HFFc6 (cell line): Measurements from ENCODE around the gene UHRF1. TPM values are rescaled to one million over a fixed set of nuclear protein-coding genes. Genes with fewer than 3 reads are reported as not detected.

ENCODE experiments used
- DNase-seq: peaks from one replicate; pipeline ENCODE4 v3.0.0-alpha.2; 2018
- H3K27ac Mint-ChIP-seq: 2 replicates; pipeline ENCODE4 v1.8.0; 2020; ENCODE audit warnings: mild to moderate bottlenecking, mixed read lengths
- H3K27me3 Mint-ChIP-seq: 2 replicates; pipeline ENCODE4 v1.8.0; 2021; ENCODE audit warnings: mild to moderate bottlenecking, moderate library complexity, mixed read lengths; ENCODE audit not compliant: insufficient read depth
- H3K36me3 Mint-ChIP-seq: 2 replicates; pipeline ENCODE4 v1.8.0; 2021; ENCODE audit warnings: low read depth, mixed read lengths
- H3K4me1 Mint-ChIP-seq: 2 replicates; pipeline ENCODE4 v1.8.0; 2020; ENCODE audit warnings: low read depth, mixed read lengths
- H3K4me3 Mint-ChIP-seq: 2 replicates; pipeline ENCODE4 v1.8.0; 2020; ENCODE audit warnings: mild to moderate bottlenecking, moderate library complexity, mixed read lengths
- H3K9me3 Mint-ChIP-seq: 2 replicates; pipeline ENCODE4 v1.8.0; 2020; ENCODE audit warnings: mild to moderate bottlenecking, mixed read lengths
- CTCF ChIP-seq: fragments of 200-600 bp; sonication (generic); IDR thresholded peaks from 2 replicates; pipeline ENCODE4 v1.5.0; 2021; ENCODE audit warnings: antibody characterized with exemption, mild to moderate bottlenecking
- total RNA-seq, 6 experiments: library from RNA; stranded (reverse); fragmentation: NEBNext Ultra II Directional; extraction: Animal tissue kit (Norgen Biotek cat#: 25700); gene quantifications; 2 replicates in 1 of 6; 3 replicates in 5 of 6; pipeline ENCODE4 v1.2.3, GENCODE V29; 2021

The UHRF1 gene
- total RNA-seq, 6 experiments from 2014 or later = 41.9 to 74.1 (median 70.1) TPM

GRCh38 chr19:4969772-4970531 lies 60.7 kb downstream of the UHRF1 start:
- no peak for DNase-seq
- peaks cover 7% of the 10 kb centered on the region for H3K27me3 Mint-ChIP-seq
- peak overlapping the region; percentile 60 for H3K27ac Mint-ChIP-seq
- no peaks in the 10 kb centered on the region; the same call in 1 of the 2 replicates for H3K36me3 Mint-ChIP-seq
- H3K9me3 Mint-ChIP-seq = no peaks in the 10 kb centered on the region
- TF ChIP-seq CTCF = no peak
- H3K4me1 Mint-ChIP-seq = peaks cover 55% of the 10 kb centered on the region
- H3K4me3 Mint-ChIP-seq = peak overlapping the region; percentile 97

GRCh38 chr19:4970558-4971423 lies 61.5 kb downstream of the UHRF1 start:
- TF ChIP-seq CTCF = no peak; the same call in 1 of the 2 replicates
- Mint-ChIP-seq H3K4me3 (peak overlapping the region; percentile 97), H3K27ac (peak overlapping the region; percentile 60), H3K36me3 (no peaks in the 10 kb centered on the region; the same call in 1 of the 2 replicates), H3K4me1 (peaks cover 63% of the 10 kb centered on the region), H3K27me3 (peaks cover 7% of the 10 kb centered on the region), H3K9me3 (no peaks in the 10 kb centered on the region)
- DNase-seq = no peak

GRCh38 chr19:4971424-4971793 lies 62.1 kb downstream of the UHRF1 start:
- H3K36me3 Mint-ChIP-seq = no peaks in the 10 kb centered on the region; the same call in 1 of the 2 replicates

GRCh38 chr19:4971816-4972495 lies 62.7 kb downstream of the UHRF1 start:
- Mint-ChIP-seq H3K27me3 (peaks cover 7% of the 10 kb centered on the region), H3K36me3 (no peaks in the 10 kb centered on the region; the same call in 1 of the 2 replicates), H3K4me3 (peak overlapping the region; percentile 97), H3K4me1 (peaks cover 73% of the 10 kb centered on the region), H3K27ac (peak overlapping the region; percentile 60), H3K9me3 (no peaks in the 10 kb centered on the region)
- no peak for DNase-seq
- TF ChIP-seq CTCF = no peak

More at GRCh38 chr19:4971424-4971793, 62.1 kb downstream of the UHRF1 start:
- Mint-ChIP-seq H3K4me3 (peak overlapping the region; percentile 97), H3K9me3 (no peaks in the 10 kb centered on the region), H3K4me1 (peaks cover 68% of the 10 kb centered on the region), H3K27ac (peak overlapping the region; percentile 60), H3K27me3 (peaks cover 7% of the 10 kb centered on the region)
- no peak for TF ChIP-seq CTCF
- DNase-seq = no peak

GRCh38 chr19:4972509-4973230 lies 63.4 kb downstream of the UHRF1 start:
- Mint-ChIP-seq H3K27me3 (peaks cover 7% of the 10 kb centered on the region), H3K36me3 (no peaks in the 10 kb centered on the region; the same call in 1 of the 2 replicates), H3K27ac (peak overlapping the region; percentile 71), H3K9me3 (no peaks in the 10 kb centered on the region), H3K4me1 (peaks cover 75% of the 10 kb centered on the region), H3K4me3 (peak overlapping the region; percentile 53)
- TF ChIP-seq CTCF = no peak; the same call in 1 of the 2 replicates
- DNase-seq = peak; percentile 67
